Measurements from ENCODE around the gene CD248.
"Not testable (repeated sequence)": the region's sequence is repeated elsewhere in the genome, so short reads cannot be mapped to it uniquely, and the experiment has no call there.

CD248 gene

DNA sequence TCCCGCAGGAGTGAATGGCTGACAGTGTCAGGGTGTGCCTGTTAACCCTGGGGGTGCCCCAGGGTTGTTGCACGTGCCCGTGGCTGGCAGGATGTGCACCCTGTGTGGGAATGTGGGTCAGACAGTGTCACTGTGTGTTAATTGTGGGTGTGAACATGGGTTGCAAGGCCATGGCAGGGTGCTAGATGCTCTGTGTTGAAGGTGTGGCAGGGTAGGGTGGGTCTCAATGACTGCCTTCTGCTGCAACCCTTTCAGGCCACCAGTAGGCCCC, 11.1 kb upstream of the CD248 start:
- peak; percentile 44 to 69 for DNase-seq

DNA sequence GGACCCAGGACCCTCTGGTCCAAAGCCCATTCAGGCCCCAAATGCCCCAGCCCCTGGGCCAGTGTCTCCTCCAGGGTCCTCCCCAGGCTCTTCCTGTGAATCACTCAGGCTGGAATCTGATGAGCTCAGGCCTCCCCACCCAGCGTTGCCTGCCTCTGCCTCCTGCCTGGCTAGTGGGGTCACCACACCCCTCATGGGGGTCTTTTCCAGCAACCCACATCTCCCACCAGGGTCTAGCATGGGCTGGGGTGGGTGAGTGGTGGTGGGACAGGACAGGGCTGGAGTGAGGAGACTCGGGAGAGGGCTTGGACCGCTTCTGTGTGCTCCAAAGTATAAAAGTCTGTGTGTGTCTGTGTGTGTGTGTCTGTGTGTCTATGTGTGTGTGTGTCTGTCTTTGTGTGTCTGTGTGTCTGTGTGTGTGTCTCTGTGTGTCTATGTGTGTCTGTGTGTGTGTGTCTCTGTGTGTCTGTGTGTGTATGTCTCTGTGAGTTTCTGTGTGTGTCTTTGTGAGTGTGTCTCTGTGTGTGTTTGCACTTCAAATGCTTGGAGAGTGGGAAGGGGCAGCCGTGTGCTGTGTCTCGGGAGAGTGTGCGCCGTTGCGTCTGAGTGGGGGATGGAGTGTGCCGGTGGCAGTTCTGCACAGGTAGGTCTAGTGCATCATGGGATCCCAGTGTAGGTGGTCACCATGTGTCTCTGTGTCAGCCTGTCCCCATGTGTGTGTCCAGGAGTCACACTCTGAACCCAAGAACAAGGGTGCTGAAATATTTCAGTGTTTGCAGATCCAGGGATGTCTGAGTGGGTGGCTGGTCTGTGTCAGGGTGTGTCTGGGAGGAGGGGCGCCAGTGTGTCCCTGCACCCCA, 10.6 kb upstream of the CD248 start:
- no peak for DNase-seq

DNA sequence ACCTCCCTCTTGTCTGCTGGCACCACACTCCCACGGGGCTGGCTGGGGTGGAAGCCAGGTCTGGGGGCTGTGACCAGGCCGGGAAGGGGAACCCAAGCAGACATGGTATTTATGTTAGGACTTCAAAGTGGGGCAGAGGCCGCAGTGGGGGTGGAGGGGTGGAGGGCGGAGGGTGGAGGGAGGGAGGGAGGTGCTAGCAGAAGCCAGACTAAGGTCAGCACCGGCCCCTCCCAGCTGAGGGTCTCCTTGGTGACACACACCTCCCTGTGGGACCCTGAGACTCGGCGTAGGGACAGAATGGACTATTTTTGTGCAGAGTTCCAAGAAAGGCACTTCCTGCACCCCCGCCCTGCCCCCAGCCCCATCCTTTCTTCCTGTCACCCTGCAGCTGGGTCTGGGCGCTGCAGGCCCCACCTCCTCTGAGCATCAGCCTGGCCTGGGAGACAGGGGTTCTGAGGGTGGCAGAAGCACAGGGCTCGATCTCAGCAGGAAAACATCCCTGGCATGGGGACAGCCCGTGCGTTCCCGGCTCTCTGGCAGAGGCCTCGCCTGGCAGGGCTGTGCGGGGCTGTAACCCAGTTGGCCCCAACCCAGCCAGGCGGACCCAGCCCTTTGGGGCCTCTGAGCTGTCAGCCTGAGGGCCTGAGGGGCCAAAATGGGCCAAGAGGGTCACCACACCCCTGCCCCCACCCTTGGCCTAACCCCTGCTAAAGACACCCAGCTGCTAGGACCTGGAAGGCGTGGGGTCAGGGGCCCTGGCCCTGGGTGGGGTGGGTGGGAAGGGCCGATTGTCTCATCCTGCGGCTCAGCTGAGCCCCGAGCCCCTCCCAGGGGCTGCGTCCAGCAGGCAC, 9.6 kb upstream of the CD248 start:
- DNase-seq: peak; percentile 20 to 46

DNA sequence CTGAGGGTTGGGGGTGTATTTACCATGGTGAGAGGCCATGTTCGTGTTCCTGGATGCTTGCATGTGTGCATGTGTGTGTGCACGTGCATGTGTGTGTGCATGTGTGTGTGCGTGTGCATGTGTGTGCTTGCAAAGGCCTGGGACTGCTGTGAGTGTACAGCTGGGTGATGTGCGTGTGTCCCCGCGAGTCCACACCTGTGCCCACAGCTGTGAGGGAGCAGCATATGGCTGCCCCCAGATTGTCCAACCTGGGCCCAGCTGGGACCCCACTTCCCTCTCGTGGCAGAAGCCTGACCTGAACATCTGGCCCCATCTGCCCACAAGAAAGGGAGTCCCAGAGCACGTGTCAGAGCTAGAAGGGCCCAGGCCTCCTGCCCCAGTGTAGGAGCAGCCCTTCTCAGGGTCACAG, 8.4 kb upstream of the CD248 start:
- no peak for DNase-seq

DNA sequence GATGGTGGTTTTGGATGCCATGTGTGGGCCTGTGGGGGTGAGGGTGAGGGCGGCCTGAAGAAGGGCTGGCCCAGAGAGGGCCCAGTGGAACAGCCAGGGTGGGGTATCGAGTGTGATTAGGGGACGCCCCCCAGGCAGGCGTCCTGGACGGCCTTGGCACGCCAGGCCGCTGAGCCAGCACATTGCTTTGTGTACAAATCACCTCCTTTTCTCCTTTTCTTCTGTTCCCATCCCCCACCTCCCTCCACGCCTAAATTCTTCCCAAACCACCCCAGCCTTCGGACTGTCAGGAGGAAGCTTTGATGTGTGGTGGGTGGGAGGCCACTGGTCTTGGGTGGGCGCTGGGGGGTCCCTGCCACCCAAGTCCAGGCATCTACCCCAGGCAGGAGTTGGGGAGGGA, 7.8 kb upstream of the CD248 start:
- DNase-seq: no peak

DNA sequence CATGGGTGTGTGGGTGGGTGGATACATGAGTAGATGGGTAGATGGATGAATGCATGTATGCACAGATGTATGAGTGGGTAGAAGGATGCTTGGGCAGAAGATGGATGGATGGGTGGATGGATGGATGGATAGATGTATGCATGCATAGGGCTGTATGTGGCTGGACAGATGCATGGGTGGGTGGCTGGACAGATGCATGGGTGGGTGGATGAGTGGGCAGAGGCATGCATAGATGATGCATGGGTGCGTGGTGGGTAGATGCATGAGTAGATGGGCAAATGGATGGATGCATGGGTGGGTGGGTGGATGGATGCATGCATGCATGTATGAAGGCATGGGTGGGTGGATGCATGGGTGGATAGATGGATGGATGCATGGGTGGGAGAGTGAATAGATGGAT, 6.8 kb upstream of the CD248 start:
- no peak for DNase-seq

DNA sequence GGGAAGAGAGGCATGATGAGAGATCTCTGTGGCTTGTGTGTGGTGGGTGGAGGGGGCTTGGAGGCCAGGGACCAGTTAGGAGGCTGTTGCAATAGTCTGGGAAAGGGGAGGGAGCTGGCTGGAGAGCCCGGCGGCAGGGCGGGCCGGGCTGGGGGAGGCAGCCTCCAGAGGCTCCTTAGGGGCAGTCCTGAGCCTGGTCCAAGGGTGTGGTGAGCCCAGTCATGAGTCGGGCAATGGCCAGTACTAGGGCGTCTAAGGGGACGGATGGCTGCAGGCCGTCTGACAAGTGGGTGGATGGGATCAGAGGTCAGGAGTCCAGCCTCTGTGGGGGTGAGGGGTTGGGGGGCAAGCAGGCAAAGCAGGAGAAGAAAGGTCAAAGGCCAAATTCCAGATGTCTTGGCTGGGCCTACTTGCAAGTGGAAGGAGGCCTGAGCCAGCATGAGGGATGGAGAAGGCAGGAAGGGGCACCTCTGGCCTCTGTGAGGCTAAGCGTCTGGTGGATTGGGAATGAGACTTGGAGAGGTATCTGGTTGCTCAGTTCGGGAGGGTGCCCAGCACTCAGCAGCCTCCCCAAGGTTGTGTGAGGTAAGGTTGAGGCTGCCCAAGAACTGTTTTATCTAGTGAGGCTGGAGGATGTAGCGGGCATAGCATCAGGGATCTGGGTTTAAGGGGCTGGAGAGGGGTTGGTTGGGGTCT, 6.0 kb upstream of the CD248 start:
- DNase-seq: no peak

DNA sequence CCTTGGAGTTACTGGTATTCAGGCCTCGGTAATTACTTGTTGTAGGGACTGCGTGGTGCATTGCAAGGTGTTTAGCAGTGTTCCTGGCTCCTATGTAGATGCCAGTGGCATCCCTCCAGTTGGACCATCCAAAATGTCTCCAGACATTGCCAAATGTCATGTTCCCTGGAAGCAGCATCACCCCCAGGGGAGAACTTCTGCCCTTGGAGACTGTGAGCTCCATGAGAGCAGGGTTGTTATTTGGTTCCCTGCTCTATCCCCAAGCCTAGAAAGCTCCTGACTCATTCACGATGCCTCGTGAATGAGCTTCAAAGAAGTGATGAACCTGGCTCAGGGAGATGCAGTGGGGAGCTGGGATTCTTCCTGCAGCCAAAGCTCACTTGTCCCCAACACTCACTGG, 4.8 kb upstream of the CD248 start:
- no peak for DNase-seq

DNA sequence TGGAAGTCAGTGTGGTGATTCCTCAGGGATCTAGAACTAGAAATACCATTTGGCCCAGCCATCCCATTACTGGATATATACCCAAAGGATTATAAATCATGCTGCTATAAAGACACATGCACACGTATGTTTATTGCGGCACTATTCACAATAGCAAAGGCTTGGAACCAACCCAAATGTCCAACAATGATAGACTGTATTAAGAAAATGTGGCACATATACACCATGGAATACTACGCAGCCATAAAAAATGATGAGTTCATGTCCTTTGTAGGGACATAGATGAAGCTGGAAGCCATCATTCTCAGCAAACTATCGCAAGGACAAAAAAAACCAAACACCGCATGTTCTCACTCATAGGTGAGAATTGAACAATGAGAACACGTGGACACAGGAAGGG, 3.9 kb upstream of the CD248 start:
- not testable (repeated sequence) for DNase-seq

DNA sequence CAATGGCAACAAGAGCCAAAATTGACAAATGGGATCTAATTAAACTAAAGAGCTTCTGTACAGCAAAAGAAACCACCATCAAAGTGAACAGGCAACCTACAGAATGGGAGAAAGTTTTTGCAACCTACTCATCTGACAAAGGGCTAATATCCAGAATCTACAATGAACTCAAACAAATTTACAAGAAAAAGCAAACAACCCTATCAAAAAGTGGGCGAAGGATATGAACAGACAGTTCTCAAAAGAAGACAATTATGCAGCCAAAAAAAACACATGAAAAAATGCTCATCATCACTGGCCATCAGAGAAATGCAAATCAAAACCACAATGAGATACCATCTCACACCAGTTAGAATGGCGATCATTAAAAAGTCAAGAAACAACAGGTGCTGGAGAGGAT, 3.4 kb upstream of the CD248 start:
- not testable (repeated sequence) for DNase-seq

DNA sequence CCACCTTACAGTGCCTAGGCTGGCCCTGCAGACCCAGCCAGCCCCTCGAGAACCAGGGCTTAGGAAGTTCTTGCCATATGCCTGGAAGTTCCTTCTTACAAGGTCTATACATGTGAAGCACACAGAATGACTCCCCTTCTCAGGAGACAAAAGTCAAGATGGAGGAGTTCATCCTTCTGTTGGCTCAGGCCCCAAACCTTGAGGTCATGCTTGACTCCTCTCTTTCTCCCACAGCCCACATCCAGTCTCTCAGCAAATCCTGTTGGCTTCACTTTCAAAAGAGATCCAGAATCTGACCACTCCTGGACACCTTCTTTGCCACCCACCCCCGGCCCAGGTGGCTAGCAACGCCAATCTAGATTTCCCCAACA, 1.7 kb upstream of the CD248 start:
- DNase-seq: no peak

DNA sequence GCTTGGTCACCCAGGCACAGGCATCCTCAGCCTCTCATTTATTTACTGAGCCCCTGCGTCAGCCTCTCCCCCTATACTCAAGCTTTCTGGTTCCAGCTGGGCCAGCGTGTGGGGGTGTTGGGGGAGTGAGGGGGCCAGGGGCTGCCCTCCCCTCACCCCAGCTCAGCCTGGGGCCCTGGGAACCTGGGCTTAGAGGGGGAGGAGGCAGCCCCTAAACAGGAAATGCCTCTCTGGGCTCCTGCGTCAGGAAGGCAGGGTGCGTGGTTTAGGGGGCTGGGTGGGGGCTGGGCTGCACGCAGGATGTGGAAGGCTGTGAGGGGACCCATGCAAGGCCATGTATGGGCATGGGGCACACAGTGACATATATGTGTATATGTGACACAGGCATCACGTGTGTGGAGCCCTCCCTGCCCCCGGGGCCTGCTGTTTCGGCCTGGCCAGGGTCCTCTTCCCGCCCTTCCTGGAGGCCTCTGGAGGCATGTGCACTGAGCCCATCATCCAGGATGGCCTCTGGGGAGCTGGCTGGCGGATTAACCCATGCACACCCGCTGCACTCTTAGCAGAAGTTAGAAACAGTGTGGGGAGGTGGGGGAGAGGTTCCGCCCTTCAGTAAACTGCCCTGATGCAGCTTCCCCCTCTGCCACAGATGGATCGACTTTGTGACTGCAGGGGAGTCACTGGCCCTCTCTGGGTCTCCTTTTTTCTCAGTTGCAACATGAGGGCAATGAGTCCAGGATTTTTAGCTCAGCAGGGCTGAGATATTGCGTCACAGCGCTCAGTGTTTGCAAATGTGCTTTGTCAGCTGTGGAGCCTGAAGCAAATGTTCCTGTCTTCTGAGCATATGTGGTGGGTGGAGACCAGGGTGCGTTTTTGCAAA, 1.1 kb upstream of the CD248 start:
- DNase-seq: peak; percentile 73 to 82

DNA sequence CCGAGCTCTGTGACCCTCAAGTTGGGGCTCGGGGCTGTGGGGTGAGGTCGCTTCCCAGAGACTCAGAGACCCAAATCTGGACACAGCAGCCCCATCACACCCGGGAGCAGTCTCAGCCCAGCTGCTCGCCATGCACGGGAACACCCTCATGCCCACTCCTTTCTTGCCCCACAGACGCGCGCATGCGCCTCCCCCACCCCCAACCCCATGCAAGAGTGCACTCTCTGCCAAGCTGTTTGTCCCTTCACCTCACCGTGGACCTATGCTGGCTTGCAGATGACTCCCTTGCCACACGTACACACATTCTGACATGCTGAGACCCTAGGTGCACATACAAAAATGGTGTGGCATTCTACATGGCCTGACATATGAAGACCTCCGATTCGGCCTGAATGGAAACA, 478 bp upstream of the CD248 start:
- peak; percentile 39 to 57 for DNase-seq

DNA sequence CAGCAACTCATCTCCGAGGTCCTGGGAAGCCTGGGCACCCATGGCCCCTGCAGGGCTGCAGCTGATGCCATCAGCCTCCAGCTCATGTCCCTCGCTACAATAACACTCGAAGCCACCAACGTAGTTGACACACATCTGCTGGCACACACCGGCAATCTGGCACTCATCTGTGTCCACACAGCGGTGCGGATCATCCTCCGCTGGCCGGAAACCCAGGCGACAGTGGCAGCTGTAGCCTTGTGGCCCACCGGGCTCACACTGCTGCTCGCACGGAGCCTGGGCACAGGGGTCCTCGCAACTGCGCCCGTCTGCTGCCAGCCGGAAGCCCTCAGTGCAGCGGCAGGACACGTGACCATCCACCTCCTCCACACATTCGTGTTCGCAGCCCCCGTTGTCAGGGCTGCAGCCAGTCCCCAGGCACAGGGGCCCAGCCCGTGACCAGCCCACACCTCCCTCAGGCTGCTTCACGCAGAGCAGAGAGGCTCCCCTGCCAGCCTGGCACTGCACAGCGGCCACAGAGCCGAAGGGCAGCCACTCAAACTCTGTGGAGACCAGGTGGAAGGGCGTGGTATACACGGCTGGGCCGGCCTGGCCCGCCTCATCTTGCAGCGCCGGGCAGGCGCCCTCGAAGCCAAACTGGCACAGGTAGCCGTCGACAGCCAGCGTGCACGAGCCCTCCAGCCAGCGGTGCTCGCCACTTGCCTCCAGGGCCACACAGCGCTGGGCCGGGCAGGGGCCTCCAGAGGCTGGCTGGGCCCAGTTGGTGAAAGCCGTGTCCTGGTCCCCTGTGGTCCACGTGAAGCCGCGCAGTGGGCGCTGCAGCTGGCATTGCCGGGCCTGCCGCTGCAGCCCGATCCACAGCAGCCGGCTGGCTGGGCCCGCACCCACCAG, 678 bp downstream of the CD248 start:
- no peak for DNase-seq

DNA sequence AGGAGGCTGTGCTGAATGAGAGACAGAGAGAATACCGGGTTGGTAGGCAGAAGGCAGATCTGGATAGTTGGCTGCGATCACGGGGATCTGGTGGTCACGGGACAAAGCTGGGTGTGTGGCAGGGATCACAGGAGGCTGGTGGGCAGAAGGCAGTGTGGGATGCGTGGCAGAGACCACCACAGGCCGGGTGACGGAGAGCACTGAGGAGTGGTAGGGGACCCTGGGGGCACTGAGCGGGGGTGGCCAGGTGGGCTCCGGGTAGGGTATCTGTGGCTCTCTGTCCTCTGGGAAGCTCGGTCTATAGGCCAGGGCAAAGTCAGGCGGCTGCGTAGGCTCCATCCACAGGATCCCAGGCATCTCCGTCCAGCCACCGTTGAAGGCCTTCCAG, 1.4 kb downstream of the CD248 start:
- DNase-seq: no peak

DNA sequence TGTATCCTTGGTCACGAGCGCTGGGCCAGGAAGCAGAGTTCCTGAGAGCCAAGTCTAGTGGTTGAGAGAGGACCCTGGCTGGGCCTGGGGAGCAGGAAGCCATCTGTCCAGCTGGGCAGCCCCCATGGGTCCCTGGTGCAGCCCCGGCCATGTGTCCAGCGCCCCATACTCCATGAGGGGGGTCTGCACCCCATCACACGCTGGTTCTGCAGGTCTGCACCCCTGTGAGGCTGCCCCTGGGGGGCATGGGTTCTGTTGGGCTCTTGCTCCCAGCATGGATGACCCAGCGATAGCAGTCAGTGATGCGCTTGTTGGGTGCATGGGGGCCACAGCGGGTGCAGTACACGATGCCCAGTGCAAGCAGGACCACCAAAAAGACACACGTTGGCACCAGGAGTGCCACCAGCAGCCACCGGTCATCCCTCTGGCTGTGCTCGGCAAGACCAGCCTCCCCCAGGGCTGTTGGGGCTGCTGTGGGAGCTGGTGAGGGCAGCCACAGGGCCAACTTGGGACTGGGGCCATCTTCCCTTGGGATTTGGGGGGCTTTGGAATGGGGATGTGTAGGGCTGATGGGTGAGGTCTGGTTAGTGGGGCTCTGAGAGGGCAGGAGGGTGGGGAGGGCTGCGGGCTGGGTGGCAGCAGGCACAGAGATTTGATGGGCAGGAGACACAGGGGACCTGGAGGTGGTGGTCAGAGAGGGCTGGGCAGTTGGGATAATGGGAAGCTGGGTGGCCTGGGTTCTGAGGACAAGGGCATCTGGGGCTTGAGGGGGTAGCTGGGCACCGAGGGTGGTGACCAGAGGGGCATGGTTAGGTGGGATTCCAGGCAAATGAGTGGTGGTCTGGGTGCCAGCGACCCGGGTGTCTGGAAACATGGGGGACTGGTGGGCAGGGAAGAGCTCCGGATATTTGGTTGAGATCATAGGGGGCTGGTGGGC, 2.0 kb downstream of the CD248 start:
- DNase-seq: no peak

DNA sequence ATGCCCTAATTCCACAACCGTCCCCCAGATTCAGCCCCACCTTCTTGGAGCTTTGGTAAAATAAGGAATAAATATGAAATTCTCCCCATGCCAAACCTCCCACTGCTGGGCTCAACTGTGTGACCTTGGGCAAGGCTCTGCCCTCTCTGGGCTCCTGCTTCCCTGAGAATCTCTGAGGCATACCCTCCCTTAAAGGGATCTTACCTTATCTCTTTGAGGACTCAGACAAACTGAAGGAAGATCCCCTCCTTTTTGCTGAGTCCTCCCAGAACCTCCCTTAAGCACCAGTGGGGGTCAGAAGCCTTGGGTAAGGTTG, 2.7 kb downstream of the CD248 start:
- DNase-seq: no peak

DNA sequence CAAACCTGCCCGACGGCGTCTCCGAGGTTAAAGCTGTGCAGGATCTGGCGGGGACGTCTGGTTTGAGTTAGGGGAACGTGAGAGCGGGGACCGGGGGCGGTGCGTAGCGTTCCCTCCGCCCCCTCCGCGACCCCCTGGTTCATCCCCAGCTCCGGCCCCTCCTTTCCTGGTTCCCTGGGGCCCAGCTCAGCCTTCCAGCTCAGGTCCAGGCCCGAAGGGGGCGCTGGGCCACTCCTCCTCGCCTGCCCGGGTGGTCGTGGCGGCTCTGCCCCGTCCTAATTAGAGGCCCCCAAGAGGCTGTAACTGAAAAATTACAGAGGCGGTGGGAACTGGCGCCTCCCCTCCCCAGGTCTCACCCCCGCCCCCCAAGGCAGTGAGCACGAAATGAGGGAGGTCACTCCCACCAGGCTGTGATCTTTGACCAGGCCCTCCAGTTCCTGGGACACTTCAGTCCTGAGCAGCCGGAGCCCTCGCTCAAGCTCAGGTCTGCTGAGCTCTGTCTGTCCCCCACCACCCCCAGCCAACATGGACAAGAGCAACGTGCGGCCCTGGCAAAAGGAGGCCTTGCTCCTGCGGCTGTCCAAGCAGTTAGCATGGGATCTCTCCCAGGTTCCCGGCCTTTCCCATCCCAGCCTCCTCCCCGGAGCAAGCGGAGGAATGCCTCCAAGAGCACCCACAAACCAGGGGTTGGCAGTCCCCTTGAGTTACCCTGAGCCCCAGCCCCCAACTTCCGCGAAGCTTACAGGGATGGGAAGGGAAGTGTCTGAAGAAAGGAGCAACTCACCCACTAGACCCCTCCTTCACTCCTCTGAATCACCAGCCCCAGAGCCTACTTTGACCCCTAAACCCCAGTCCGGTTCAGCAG, 3.3 kb downstream of the CD248 start:
- no peak for DNase-seq

DNA sequence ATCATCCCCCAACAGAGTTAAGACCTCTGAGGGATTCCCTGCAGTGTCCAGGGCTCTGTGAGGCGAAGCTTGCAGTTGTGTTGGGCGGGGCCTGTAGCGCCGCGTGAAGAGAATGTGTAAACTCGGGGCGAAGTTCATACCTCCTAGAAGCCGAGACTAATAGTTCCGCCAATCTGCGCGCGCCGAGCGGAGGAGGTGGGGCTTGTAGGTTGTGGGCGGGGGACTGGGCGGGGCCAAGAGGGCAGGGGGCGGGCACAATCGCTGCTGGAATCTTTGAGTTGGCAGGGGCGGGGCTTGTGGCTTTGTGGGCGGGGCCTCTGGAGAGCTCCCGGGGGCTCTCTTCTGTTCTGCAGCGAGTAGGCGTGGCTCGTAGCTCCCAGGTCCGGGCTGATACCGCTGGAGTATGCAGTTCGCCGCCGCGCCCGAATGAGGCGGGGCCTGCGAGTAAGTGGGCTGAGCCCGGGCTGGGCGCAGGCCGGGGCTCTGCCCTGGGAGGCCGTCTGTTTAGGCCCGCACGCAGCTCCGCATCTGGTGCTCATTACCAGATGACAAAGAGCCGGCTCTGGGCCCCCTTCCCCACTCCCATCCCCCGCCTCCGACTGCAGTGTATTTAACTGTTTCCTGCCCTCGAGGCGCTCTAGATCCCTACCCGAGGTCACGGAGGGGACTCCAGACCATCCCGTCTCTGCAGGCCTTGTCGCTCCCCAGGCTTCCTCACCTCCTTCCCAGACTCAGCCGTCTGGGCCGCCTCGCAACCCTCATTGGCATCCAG, 4.1 kb downstream of the CD248 start:
- peak; percentile 99 for DNase-seq

Measured in CD4-positive, alpha-beta T cell treated with Interferon alpha-2 for 1 hour (primary cell).